Melanocyte of skin (primary cell): ENCODE data around the gene ABCC12. TPM values are rescaled to one million over a fixed set of nuclear protein-coding genes. Genes with fewer than 3 reads are reported as not detected.

Experiments
- total RNA-seq, 2 donors: library from RNA; depleted of rRNA; stranded (reverse); fragments of >200 nt; gene quantifications; 2 replicates each; pipeline ENCODE4 v1.2.3, GENCODE V29; 2012

The ABCC12 gene
- not detected for total RNA-seq

GRCh38 chr16:48155926-48156789, at the start of gene ABCC12:
TSS of gene ABCC12 (minus strand) at chr16:48155993. CDS start at chr16:48146424, 9,569 bp downstream.

Other genes starting within 250 kb of the ABCC12 start
- gene LONP2, start 88.3 kb upstream of the ABCC12 start, total RNA-seq: 100 to 1,000 TPM; 103 to 116 TPM
- under 1 TPM in 1 of 2 donors, not detected in 1; 0.34 TPM for gene ABCC11, start 91.5 kb upstream of the ABCC12 start, total RNA-seq
- gene SIAH1, start 229.4 kb upstream of the ABCC12 start, total RNA-seq: 10 to 100 TPM; 23.7 to 27.6 TPM